ENCODE data around the gene ROBO1.
"Not testable (repeated sequence)": the region's sequence is repeated elsewhere in the genome, so short reads cannot be mapped to it uniquely, and the experiment has no call there.

ROBO1 gene

DNA sequence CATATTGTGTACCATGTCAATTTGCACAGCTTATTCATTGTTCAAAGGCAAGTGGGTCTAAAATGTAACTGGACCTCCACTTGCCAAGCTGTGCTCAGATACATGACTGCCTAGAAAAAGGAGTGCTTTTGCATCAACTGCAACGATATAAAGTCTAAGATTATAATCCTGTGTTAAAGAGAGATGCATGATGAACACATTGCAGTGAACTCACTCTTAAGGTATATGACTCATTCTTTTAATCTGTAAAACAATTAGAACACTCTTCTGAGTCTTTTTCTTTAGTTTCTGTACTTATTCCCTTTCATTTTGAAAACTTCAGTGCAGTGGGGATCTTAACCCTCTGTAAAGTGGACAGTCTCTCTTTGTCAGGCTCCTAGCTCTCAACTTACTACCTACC lies 982.8 kb downstream of the ROBO1 start:
- no peak overlapping the region for H3K4me3 Mint-ChIP-seq
- H3K4me1 Mint-ChIP-seq (ENCODE audit: low read depth): no peaks in the 10 kb centered on the region

DNA sequence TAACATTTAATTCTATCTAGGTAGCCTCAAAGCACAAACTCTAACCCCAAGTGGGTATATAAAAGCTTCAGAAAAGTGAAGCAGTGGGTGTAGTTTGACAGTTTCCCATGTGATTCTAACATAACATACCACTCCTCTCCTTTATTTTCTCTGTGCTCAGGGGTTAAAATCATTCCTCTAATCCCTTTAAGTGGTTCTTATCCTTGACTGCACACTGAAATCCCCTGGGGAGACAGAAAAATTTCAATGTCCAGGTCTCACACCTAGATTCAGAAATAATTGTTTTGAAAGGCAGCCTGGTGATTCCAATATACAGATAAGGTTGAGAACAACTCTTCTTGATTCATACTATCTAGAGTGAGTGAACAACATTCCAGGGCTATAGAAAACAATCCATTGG lies 986.4 kb downstream of the ROBO1 start:
- no peaks in the 10 kb centered on the region for H3K4me1 Mint-ChIP-seq (ENCODE audit: low read depth)
- no peak overlapping the region for H3K4me3 Mint-ChIP-seq
- no peaks in the 10 kb centered on the region for H3K36me3 Mint-ChIP-seq
- no peaks in the 10 kb centered on the region for H3K27me3 Mint-ChIP-seq
- no peak overlapping the region for H3K27ac Mint-ChIP-seq
- peaks cover 7% of the 10 kb centered on the region for H3K9me3 Mint-ChIP-seq (ENCODE audit: low read depth)

More for the DNA sequence above, 982.8 kb downstream of the ROBO1 start:
- H3K9me3 Mint-ChIP-seq (ENCODE audit: low read depth): peaks cover 16% of the 10 kb centered on the region
- no peaks in the 10 kb centered on the region for H3K36me3 Mint-ChIP-seq
- H3K27me3 Mint-ChIP-seq: no peaks in the 10 kb centered on the region
- H3K27ac Mint-ChIP-seq: no peak overlapping the region

DNA sequence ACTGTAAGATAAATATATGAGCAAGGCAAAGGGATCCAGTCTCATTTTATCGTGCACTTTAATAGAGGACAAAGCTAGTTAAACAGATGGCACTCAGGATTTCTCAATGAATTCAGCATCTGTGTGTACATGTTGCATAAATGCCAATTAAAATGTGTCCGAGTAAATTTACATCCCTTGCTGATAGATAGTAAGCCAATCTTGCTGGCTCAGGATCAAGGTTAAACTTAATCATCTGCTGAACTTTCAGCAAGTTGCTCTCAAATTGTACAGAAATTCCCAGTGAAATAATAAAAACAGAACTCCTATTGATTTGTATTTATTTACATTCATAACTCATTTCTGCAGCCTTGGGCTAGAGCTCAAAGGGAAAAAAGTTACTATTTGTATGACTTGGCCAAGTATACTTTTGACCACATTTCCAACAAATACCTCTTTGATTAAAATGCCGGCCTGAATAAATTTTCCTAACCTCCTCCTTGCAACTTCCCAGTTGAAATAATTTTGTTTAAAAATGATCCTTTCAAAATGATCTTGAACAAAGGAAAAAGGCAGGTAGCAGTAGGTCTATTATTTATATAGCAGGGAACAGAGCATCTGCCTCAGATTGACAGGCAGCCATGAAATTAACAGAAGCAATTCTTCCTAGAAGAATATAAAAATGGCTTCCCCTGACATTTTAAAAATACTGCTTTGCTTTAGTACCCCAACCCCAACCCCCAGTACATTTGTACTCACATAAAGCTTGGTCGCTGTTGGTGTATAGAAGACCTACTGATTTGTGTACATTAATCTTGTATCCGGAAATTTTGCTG lies 1001.9 kb downstream of the ROBO1 start:
- Mint-ChIP-seq H3K27me3 (no peaks in the 10 kb centered on the region), H3K4me3 (no peak overlapping the region), H3K27ac (no peak overlapping the region), H3K4me1 (ENCODE audit: low read depth) (no peaks in the 10 kb centered on the region), H3K36me3 (no peaks in the 10 kb centered on the region), H3K9me3 (ENCODE audit: low read depth) (peaks cover 7% of the 10 kb centered on the region)

DNA sequence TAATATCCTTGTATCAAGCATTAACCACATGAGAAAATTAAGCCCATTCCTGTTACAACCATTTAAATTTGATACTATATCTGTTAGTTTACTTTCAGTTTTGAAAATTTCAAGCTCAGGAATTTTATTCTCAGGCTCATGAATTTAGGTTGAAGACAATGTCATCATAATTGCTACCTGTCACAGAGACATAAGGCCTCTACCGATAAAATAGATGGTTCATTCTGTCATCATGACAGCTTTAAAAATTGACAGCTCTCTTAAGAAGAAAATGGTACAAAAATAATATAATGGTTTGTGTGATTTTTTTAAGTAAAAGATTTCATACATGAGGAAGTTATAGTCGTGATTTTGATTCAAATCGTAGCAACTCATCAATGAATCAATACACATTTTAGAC lies 1003.2 kb downstream of the ROBO1 start:
- Mint-ChIP-seq H3K4me1 (ENCODE audit: low read depth) (no peaks in the 10 kb centered on the region), H3K4me3 (no peak overlapping the region), H3K27me3 (no peaks in the 10 kb centered on the region), H3K36me3 (no peaks in the 10 kb centered on the region), H3K27ac (no peak overlapping the region), H3K9me3 (ENCODE audit: low read depth) (no peaks in the 10 kb centered on the region)

DNA sequence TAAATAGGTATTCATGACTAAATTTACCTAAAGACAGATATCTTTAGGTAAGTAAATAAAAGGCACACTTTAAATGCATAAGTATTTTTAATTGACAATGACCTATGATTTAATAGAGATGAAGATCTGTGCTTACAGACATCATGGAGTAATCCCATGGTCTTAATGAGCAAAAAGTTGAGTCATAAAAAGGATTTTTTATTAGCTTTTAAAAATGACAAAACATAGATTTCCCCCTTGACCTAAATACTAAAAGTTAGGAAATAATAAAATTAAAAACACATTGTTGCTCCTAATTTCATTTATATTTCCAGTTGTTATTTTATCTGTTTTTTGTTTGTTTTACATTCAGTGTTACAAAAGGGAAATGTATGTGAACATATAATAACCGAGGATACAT lies 1005.7 kb downstream of the ROBO1 start:
- Mint-ChIP-seq H3K9me3 (ENCODE audit: low read depth) (peaks cover 6% of the 10 kb centered on the region), H3K27ac (no peak overlapping the region), H3K36me3 (no peaks in the 10 kb centered on the region), H3K4me1 (ENCODE audit: low read depth) (no peaks in the 10 kb centered on the region), H3K4me3 (no peak overlapping the region), H3K27me3 (no peaks in the 10 kb centered on the region)

DNA sequence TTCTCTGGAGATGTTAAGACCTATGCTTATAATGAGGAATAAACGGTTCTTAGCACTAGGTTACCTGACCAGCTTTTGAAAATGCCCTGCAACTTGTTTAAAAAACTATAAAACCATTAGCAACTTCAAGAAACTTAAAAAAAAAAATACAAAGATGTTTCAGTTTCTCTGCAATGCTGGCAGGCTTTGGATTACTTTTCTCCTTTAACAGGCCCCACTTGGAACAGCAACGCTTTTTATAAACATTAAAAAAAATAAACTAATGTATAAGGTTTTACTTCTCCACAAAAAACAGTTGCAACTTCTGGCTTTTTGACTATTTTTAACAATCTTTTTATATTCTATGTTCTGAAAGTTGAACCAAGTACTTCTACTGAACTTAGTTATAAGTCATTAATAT lies 1006.7 kb downstream of the ROBO1 start:
- no peaks in the 10 kb centered on the region for H3K4me1 Mint-ChIP-seq (ENCODE audit: low read depth)
- no peaks in the 10 kb centered on the region for H3K27me3 Mint-ChIP-seq
- H3K4me3 Mint-ChIP-seq: no peak overlapping the region
- H3K9me3 Mint-ChIP-seq (ENCODE audit: low read depth): peaks cover 6% of the 10 kb centered on the region
- no peak overlapping the region for H3K27ac Mint-ChIP-seq
- H3K36me3 Mint-ChIP-seq: no peaks in the 10 kb centered on the region

DNA sequence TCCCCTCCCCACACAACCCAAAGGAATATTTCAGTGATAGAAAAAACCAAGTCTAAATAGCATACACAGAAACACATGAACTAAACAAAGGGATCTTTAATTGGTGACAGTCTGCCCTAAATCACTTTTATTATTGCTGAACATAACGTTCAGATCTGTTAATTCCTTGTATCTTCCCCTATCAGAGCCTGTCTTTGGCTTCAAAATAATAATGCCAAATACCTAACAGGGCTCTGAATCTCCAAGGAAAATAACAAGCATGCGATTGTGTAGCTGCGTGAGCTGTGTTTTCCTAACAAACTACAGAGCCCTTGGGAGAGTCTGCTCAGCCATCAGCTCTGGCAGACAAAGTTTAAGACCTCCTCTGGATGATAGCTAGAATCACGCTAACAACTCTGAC lies 1010.1 kb downstream of the ROBO1 start:
- no peak overlapping the region for H3K27ac Mint-ChIP-seq
- no peaks in the 10 kb centered on the region for H3K4me1 Mint-ChIP-seq (ENCODE audit: low read depth)
- no peak overlapping the region for H3K4me3 Mint-ChIP-seq
- no peaks in the 10 kb centered on the region for H3K36me3 Mint-ChIP-seq
- peaks cover 11% of the 10 kb centered on the region for H3K9me3 Mint-ChIP-seq (ENCODE audit: low read depth)
- no peaks in the 10 kb centered on the region for H3K27me3 Mint-ChIP-seq

DNA sequence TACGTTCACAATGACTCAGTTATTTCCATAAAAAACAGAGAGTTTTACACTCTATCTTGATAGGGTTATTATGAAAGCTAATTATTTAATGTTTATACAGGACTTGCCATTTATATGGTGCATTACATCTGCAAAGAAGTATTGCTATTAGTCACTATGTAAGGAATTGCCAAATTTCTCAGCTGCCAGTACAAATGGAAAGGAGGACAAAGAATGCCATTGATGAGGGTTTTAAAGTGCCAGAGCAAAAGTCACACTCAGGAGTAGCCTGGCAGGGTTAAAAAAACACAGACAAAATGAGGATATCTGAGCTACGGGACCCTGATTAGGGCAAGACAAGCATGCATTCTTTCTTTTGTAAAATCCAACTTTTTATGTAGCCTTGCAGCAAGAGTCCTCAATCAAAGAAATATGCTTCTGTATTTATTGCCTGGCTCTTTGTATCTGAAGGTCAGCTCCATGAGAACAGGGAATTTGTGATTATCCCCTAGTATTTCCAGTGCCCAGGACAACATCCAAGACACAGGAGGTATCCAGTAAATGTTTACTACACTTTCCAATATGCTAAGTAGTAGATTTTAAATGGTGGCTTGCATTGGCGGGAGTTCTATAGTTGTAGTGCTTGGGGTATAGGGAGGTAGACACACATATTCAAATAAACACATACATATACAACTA lies 1013.6 kb downstream of the ROBO1 start:
- H3K36me3 Mint-ChIP-seq: no peaks in the 10 kb centered on the region
- no peak overlapping the region for H3K4me3 Mint-ChIP-seq
- H3K4me1 Mint-ChIP-seq (ENCODE audit: low read depth): no peaks in the 10 kb centered on the region
- H3K27ac Mint-ChIP-seq: no peak overlapping the region
- H3K27me3 Mint-ChIP-seq: no peaks in the 10 kb centered on the region
- peaks cover 9% of the 10 kb centered on the region for H3K9me3 Mint-ChIP-seq (ENCODE audit: low read depth)

DNA sequence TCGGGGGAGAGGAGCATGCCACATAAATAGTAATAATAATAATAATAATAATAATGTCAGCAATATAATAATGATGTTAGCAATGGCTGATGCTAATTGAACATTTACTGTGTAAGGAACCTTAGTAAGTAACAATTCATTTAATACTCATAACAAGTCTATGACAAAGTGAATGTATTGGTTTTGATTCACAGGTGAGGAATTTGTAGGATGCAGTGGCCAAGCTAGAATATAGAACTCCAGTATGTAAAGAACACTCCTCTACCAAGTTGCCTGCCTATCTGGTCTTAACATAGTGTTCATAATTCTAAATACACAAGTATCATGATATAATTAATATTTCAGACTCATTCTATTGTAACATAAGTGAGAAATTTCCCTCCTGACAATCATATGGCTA lies 1016.5 kb downstream of the ROBO1 start:
- H3K27me3 Mint-ChIP-seq: no peaks in the 10 kb centered on the region
- no peak overlapping the region for H3K4me3 Mint-ChIP-seq
- H3K9me3 Mint-ChIP-seq (ENCODE audit: low read depth): peaks cover 5% of the 10 kb centered on the region
- H3K36me3 Mint-ChIP-seq: no peaks in the 10 kb centered on the region
- no peak overlapping the region for H3K27ac Mint-ChIP-seq
- H3K4me1 Mint-ChIP-seq (ENCODE audit: low read depth): no peaks in the 10 kb centered on the region

DNA sequence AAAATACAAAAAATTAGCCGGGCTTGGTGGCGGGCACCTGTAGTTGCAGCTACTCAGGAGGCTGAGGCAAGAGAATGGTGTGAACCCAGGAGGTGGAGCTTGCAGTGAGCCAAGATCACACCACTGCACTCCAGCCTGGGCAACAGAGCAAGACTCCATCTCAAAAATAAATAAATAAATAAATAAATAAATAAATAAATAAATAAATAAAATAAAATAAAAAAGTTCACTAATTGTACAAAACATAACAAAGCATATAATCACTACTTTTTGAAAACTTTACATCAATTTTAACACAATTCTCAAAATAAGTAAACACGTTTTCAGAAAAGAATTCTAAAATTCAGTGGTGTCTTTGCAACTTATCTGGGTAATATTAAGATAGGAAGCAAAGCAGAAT lies 1017.5 kb downstream of the ROBO1 start:
- H3K27ac Mint-ChIP-seq; H3K27me3 Mint-ChIP-seq; H3K36me3 Mint-ChIP-seq; H3K4me3 Mint-ChIP-seq; H3K9me3 Mint-ChIP-seq (ENCODE audit: low read depth); H3K4me1 Mint-ChIP-seq (ENCODE audit: low read depth): not testable (repeated sequence)

DNA sequence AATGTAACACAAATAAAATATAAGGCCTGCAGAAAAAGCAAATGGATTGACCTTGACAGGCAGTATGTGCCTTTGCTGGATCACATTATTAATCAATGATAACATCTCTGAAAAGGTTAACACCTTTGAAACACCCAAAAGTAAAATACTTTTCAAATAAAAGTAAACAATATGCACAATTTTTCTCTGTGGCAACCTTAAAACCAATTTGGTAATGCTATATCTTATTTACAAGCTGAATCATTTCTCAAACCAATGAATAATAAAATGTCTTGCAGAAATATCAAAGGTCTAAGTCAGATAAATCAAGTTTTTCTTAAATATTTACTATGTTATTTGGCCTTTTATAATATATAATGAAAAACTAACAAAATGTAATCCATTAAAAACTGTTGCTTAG lies 1018.7 kb downstream of the ROBO1 start:
- no peak overlapping the region for H3K4me3 Mint-ChIP-seq
- no peaks in the 10 kb centered on the region for H3K27me3 Mint-ChIP-seq
- H3K27ac Mint-ChIP-seq: no peak overlapping the region
- no peaks in the 10 kb centered on the region for H3K36me3 Mint-ChIP-seq
- H3K9me3 Mint-ChIP-seq (ENCODE audit: low read depth): peaks cover 5% of the 10 kb centered on the region
- no peaks in the 10 kb centered on the region for H3K4me1 Mint-ChIP-seq (ENCODE audit: low read depth)

DNA sequence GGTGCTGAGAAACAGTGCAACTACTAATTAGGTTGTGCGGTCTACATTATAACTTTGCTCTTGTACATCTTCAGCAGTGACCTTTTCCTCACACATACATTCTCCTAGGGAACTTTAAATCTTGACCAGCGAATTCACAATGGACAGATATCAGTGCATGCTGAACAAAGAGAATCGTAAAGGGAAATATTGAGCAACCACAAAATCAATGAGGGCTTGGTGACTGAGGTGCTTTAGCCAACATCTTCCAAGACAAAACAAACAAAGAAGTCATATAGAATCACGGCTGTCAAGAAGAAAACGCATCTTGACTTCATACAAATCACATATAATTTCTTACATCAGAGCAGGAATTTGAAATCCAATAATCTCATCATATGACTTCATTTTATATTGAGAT lies 1022.0 kb downstream of the ROBO1 start:
- Mint-ChIP-seq H3K27me3 (no peaks in the 10 kb centered on the region), H3K36me3 (no peaks in the 10 kb centered on the region), H3K27ac (no peak overlapping the region), H3K9me3 (ENCODE audit: low read depth) (no peaks in the 10 kb centered on the region), H3K4me3 (no peak overlapping the region), H3K4me1 (ENCODE audit: low read depth) (no peaks in the 10 kb centered on the region)

DNA sequence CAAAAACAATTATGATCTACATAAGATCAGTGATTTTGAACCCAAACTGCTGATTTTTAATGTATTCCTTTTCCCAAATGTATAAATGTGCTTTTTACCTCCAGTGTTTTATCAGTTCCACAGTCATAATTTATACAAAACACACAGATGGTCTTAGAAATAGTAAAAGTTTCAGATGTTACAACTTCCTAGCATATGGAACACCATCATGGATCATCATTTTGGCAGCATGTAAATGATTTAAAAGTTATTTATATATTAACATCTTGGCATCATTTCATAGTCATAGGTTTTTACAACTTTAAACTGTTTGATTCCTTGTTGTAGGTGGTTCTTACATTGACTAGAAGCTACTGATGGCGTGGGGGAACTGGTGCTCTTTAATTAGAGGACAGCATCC lies 1025.3 kb downstream of the ROBO1 start:
- H3K36me3 Mint-ChIP-seq: no peaks in the 10 kb centered on the region
- no peaks in the 10 kb centered on the region for H3K4me1 Mint-ChIP-seq (ENCODE audit: low read depth)

DNA sequence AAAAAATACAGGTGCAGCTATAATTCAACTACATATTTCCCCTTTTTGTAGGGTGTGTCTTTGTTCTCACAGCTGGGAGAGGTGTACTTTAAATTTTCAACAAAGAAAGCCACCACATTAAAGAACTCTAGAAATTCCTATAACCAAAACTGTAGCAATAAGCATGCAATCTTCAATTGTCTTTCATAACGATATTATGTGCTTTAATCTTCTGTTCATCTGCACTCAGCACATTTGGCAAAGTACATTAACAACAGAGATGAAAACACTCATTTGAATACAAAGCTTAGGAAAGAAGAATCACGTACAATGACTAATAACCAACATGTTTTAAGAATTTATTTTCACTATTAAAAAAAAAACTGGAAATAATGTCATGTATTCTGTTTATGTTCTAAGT lies 1025.8 kb downstream of the ROBO1 start:
- no peak overlapping the region for H3K4me3 Mint-ChIP-seq
- no peaks in the 10 kb centered on the region for H3K4me1 Mint-ChIP-seq (ENCODE audit: low read depth)
- H3K9me3 Mint-ChIP-seq (ENCODE audit: low read depth): peaks cover 4% of the 10 kb centered on the region
- H3K36me3 Mint-ChIP-seq: no peaks in the 10 kb centered on the region
- H3K27me3 Mint-ChIP-seq: no peaks in the 10 kb centered on the region
- no peak overlapping the region for H3K27ac Mint-ChIP-seq

More for the DNA sequence above, 1025.3 kb downstream of the ROBO1 start:
- H3K4me3 Mint-ChIP-seq: no peak overlapping the region
- H3K27me3 Mint-ChIP-seq: no peaks in the 10 kb centered on the region
- no peak overlapping the region for H3K27ac Mint-ChIP-seq
- H3K9me3 Mint-ChIP-seq (ENCODE audit: low read depth): peaks cover 4% of the 10 kb centered on the region

DNA sequence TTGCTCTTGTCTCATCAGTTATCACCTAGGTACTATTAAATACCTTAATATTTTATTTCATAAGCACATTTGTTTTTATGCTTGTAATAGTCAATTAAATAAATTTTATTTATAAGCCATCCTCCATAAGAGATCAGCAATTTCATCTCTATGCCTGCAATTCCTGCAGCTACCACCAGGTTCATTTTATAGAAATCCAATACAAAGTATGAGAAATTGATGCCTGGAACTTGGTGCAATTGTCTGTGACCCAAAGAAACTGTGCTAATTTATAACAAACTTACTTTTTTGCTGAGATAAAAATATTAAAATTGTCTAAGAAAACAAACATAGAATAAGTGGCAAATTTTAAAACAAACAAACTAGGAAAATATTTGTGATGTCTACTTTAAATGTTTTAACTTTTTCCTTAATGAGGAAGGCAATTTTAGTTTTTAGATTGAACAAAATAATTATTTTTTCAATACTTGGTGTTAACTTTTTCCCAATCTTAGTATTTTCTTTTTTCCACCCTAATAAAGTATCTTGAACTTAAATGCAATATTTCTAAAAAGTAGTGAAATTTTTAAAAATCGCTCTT lies 1026.6 kb downstream of the ROBO1 start:
- H3K4me1 Mint-ChIP-seq (ENCODE audit: low read depth): no peaks in the 10 kb centered on the region
- H3K27me3 Mint-ChIP-seq: no peaks in the 10 kb centered on the region
- no peak overlapping the region for H3K4me3 Mint-ChIP-seq
- no peak overlapping the region for H3K27ac Mint-ChIP-seq
- peaks cover 4% of the 10 kb centered on the region for H3K9me3 Mint-ChIP-seq (ENCODE audit: low read depth)
- no peaks in the 10 kb centered on the region for H3K36me3 Mint-ChIP-seq
